ENCODE data around the gene INAVA.
A peak's percentile ranks its signal among the peaks of the same experiment; 100 is the strongest.

The INAVA gene

GRCh38 chr1:200886594-200886993 is 8.1 kb upstream of the INAVA start:
- DNase-seq (ENCODE audit: low read depth): no peak
- no peak overlapping the region; the same call in 1 of the 2 replicates for H3K4me3 ChIP-seq (ENCODE audit: low read depth, low read length)
- TF ChIP-seq, protein P1, sequence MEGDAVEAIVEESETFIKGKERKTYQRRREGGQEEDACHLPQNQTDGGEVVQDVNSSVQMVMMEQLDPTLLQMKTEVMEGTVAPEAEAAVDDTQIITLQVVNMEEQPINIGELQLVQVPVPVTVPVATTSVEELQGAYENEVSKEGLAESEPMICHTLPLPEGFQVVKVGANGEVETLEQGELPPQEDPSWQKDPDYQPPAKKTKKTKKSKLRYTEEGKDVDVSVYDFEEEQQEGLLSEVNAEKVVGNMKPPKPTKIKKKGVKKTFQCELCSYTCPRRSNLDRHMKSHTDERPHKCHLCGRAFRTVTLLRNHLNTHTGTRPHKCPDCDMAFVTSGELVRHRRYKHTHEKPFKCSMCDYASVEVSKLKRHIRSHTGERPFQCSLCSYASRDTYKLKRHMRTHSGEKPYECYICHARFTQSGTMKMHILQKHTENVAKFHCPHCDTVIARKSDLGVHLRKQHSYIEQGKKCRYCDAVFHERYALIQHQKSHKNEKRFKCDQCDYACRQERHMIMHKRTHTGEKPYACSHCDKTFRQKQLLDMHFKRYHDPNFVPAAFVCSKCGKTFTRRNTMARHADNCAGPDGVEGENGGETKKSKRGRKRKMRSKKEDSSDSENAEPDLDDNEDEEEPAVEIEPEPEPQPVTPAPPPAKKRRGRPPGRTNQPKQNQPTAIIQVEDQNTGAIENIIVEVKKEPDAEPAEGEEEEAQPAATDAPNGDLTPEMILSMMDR (IDR thresholded peaks at IDR 0.05; ENCODE audit: low read depth, low read length, missing control alignments): no peak

GRCh38 chr1:200887036-200887435 is 7.7 kb upstream of the INAVA start:
- peak overlapping the region; percentile 49 for H3K4me3 ChIP-seq (ENCODE audit: low read depth, low read length)
- TF ChIP-seq, protein P1 (IDR thresholded peaks at IDR 0.05; ENCODE audit: low read depth, low read length, missing control alignments): no peak
- no peak for DNase-seq (ENCODE audit: low read depth)

DNA sequence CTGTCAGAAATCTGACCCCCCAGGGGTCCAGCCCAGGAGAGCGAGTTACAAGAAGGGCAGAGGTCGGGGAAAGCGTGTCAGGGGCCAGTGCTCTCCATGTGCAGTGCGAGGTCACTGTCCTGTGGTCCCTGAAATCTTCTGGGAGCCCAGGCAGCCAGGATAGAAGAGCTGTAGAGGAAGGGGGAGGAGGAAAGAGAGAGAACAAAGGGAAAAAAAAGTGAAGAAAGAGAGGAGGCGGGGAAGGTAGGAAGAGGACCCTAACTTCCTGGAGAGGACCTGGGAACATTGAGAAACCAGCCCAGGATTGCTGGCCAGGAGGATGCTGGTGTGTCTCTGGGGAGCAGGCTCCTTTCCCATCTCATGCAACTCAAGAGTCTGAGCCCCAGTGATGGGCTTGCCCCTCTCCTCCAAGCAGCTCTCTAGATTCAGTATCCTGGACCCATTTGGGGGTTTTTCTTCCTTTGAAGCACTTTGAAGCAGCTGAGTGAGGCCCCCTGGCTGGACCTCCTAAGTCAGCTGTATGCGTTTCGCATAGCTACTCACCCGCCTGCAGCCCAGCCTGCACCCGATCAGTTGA is 6.8 kb upstream of the INAVA start:
- TF ChIP-seq, protein P1 (IDR thresholded peaks at IDR 0.05; ENCODE audit: low read depth, low read length, missing control alignments): no peak
- DNase-seq (ENCODE audit: low read depth): no peak
- H3K4me3 ChIP-seq (ENCODE audit: low read depth, low read length): peak overlapping the region; percentile 49

DNA sequence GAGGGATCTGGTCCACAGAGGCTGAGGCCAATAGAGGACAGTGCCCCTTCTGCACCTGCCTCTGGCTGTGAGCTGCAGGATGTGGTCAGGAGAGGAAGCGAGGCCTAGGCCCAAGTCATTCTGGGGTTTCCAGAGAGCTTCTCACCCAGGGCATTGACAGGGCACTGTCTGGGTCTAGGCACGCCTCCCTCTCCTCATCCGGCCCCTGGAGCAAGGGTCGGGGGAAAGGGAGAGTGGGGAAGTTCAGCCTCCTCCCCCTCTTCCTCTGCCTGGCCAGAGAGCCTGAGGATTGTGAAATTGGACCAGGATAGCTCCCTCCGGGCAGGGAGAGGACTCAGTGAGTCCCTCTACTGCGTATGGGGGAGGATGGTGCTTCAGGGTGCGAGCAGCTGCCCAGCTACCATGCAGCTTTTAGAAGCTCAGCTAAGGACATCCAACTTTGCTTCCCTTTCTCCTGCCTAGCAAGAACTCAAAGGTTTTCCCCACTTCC is 6.3 kb upstream of the INAVA start:
- TF ChIP-seq, protein P1 (IDR thresholded peaks at IDR 0.05; ENCODE audit: low read depth, low read length, missing control alignments): no peak
- peak; percentile 81 for DNase-seq (ENCODE audit: low read depth)
- H3K4me3 ChIP-seq (ENCODE audit: low read depth, low read length): peak overlapping the region; percentile 49

GRCh38 chr1:200889571-200889970 is 5.1 kb upstream of the INAVA start:
- no peak for DNase-seq (ENCODE audit: low read depth)
- TF ChIP-seq, protein P1 (IDR thresholded peaks at IDR 0.05; ENCODE audit: low read depth, low read length, missing control alignments): no peak
- no peak overlapping the region for H3K4me3 ChIP-seq (ENCODE audit: low read depth, low read length)

DNA sequence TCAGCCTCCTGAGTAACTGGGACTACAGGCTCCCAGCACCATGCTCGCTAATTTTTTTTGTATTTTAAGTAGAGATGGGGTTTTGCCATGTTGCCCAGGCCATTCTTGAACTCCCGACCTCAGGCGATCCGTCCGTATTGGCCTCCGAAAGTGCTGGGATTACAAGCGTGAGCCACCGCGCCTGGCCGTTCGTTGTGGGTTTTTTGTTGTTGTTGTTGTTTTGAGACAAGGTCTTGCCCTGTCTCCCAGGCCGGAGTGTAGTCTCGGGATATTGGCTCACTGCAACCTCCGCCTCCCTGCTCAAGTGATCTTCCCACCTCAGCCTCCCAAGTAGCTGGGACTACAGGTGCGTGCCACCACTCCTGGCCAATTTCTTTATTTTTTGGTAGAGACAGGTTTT is 4.7 kb upstream of the INAVA start:
- DNase-seq (ENCODE audit: low read depth): no peak
- H3K4me3 ChIP-seq (ENCODE audit: low read depth, low read length): no peak overlapping the region

More for the DNA sequence above, 4.7 kb upstream of the INAVA start:
- TF ChIP-seq, protein P1 (IDR thresholded peaks at IDR 0.05; ENCODE audit: low read depth, low read length, missing control alignments): no peak
